ENCODE measurements around the gene ACER2.

GRCh38 chr9:19442240-19442639 is 33.4 kb downstream of the ACER2 start:
- TF ChIP-seq ZNF8 (CRISPR knock-in tag; IDR thresholded peaks at IDR 0.05) (no peak), POU6F1 (CRISPR knock-in tag; IDR thresholded peaks at IDR 0.05; ENCODE audit: borderline replicate concordance, low read depth) (no peak), TOX (CRISPR knock-in tag; IDR thresholded peaks at IDR 0.05; ENCODE audit: borderline replicate concordance) (no peak), RARB (CRISPR knock-in tag; IDR thresholded peaks at IDR 0.05) (no peak), ZFP30 (CRISPR knock-in tag; IDR thresholded peaks at IDR 0.05) (no peak), CREB5 (CRISPR knock-in tag; IDR thresholded peaks at IDR 0.05; ENCODE audit: low read depth) (no peak), ZC3H10 (CRISPR knock-in tag; IDR thresholded peaks at IDR 0.05) (no peak), OSR1 (CRISPR knock-in tag; IDR thresholded peaks at IDR 0.05) (no peak), ISL1 (CRISPR knock-in tag; IDR thresholded peaks at IDR 0.05) (no peak), TSHZ2 (CRISPR knock-in tag; IDR thresholded peaks at IDR 0.05) (no peak), ESRRG (CRISPR knock-in tag; IDR thresholded peaks at IDR 0.05) (no peak), BACH2 (CRISPR knock-in tag; IDR thresholded peaks at IDR 0.05; ENCODE audit: borderline replicate concordance) (no peak)

Measured in SK-N-SH treated with all-trans-retinoic acid at 6 μM for 48 hours (cell line).